ENCODE measurements around the gene ULK4.

DNA sequence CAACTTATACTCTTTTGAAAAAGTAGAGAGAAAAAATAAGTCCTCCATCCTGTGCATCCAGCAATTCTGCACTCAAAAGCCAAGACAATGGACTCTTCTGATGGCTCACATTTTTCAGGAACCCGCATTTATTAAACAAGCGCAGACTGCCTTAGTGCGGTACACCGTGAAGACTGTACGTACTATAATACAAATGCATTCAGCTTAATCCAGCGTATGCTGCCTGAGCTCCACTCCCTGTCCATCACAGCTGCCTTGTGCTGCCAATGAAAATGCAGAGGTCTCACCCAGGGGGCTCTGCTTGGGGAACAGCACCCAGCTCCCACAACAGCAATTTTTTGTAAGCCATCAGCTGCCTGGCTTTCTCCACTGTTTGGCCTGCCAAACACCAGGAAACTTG, 350.9 kb downstream of the ULK4 start:
- TF ChIP-seq POLR2AphosphoS5 (IDR thresholded peaks at IDR 0.05; ENCODE audit: low read depth, low read length) (no peak), POLR2A (IDR thresholded peaks at IDR 0.05; ENCODE audit: low read depth, low read length) (no peak), PAX5 (IDR thresholded peaks at IDR 0.05; ENCODE audit: insufficient read depth, low read length, severe bottlenecking) (no peak), POU2F2 (IDR thresholded peaks at IDR 0.05; ENCODE audit: low read depth, low read length) (no peak)

Data from GM12891 (cell line).